8988T (cell line): Measurements from ENCODE around the gene NRXN3.

Source experiments
- DNase-seq: peaks from one replicate; pipeline ENCODE4 v3.0.0; 2011

NRXN3 gene

GRCh38 chr14:78598046-78598920 is 428.1 kb downstream of the NRXN3 start:
- peak; percentile 23 for DNase-seq

- DNase-seq, result no peak
Observed at GRCh38 chr14:78605025-78605762, 435.0 kb downstream of the NRXN3 start.

DNA sequence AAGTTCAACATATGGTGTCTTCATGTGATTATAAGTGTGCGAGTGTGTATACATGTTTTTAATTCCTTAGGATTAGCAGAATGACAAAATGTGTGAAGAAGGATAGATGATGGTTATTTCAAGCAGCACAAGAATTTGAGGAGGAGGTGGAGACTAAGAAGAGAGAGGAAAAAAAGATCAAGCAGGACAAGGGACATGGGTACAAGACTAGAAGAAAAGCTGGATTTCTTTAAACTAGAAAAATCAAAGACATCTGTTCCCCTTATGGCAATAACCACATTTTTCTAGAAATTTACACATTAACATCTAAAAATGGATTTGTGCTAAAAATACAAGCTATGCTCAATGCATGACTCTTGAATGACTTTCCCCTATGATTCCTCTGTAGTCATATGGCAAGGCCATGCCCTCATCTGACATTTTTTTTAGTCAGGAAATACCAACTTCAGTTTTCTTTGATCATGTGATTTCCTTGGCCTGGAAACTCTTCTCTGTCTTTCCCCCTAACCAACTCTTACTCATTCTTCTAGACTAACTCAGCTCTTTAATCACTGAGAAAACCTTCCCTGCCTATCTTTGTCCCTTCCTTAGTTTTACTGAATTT is 435.8 kb downstream of the NRXN3 start:
- no peak for DNase-seq

GRCh38 chr14:78608998-78609787 is 439.0 kb downstream of the NRXN3 start:
- DNase-seq, result no peak

GRCh38 chr14:78610994-78611393 is 440.8 kb downstream of the NRXN3 start:
- DNase-seq, result no peak

- no peak for DNase-seq
Observed at GRCh38 chr14:78611796-78612571, 441.8 kb downstream of the NRXN3 start.

DNA sequence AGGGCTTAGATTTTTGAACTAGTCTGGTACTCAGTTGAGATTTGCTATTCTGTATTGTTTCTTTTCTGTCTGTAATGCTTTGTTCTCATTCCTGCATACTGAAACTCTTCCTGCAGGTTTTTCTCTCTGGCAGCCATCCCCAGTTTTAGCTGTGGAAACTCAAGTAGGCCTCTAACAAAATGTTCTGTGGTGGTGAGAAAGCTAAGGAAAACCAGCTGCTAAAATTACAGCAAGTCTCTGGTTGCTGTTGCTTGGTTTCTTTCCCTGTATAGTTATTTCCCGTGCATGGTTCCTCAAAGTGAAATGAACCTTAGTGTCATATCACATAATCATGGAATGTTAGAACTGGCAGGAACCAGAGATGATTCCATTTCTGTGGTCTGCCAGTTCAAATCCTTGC is 442.5 kb downstream of the NRXN3 start:
- DNase-seq, result no peak

DNA sequence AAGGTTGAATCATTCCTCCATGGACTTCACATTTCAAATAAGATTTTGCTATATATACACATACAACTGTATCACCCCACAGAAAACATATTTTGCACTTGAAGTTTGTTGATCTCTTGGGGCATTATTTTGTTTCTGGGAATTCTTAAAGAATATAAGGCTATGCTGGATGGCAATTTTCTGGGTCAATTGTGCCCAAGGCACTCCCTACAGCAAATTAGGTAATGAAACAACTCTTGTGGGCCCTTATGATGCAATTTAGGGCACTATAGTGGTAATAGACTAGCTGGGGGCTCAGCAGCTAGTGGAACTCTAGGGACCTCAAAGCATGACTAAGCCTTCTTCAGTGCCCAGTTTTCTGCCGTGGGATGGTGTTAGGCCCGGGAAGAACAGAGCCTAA is 444.4 kb downstream of the NRXN3 start:
- no peak for DNase-seq

GRCh38 chr14:78617735-78618134 is 447.6 kb downstream of the NRXN3 start:
- DNase-seq, result no peak

DNA sequence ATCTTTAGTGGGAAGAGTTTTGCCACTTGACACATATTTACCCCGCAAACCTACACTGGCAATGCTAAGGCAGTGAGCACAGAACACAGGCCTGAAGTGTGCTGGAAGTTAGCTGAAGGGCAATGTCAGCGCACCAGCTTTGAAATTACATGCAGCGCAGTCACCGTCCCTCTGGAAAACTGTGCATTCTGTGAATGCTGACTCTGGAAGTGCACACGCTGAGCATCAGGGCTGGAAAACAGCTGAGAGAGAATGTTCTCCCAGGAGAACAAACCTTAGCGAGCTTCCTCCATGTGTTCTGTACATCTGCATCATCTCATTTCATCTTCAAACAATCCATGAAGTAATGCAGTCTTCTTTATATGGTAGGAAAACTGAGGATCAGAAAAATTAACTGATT is 448.2 kb downstream of the NRXN3 start:
- DNase-seq, result no peak

GRCh38 chr14:78627114-78627513 is 456.9 kb downstream of the NRXN3 start:
- no peak for DNase-seq

DNA sequence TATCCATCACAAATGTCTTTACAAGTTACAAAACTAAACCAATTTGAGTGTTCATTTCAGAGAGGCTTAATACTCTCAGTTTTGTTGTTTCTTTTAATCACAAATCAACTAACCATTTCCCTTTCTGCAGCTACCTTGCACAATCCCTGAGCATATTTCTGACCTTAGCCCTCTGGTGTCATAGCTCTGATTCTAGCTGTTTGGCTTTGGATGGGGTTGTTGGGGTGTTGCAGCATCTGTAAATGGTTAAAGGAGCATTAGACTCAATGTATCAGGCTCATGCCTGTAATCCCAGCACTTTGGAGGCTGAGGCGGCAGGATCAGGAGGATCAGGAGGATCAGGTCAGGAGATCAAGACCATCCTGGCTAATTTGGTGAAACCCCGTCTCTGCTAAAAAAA is 461.4 kb downstream of the NRXN3 start:
- no peak for DNase-seq

GRCh38 chr14:78633752-78634151 is 463.6 kb downstream of the NRXN3 start:
- no peak for DNase-seq

- DNase-seq, result no peak
Observed at GRCh38 chr14:78637489-78637888, 467.3 kb downstream of the NRXN3 start.

- DNase-seq, result no peak
Observed at GRCh38 chr14:78637908-78638475, 467.8 kb downstream of the NRXN3 start.

DNA sequence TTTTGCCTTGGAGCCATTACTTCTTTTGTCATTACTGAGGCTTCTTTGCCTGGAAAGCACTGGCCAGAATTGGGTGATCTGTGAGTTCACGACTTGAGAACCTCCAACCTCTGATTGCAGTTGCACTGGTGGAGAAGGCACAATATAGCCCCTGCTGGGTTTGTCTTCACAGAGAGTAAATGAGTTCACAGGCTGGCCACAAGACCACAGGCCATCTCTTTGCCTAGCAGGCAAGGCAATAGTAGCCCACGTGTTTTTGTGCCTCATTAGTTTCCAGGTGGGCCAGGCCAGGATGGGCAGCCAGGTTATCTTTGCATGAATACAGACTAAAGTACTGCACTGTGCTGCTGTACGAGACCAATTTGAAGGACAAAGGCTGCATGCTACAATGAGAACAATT is 468.8 kb downstream of the NRXN3 start:
- DNase-seq, result no peak

DNA sequence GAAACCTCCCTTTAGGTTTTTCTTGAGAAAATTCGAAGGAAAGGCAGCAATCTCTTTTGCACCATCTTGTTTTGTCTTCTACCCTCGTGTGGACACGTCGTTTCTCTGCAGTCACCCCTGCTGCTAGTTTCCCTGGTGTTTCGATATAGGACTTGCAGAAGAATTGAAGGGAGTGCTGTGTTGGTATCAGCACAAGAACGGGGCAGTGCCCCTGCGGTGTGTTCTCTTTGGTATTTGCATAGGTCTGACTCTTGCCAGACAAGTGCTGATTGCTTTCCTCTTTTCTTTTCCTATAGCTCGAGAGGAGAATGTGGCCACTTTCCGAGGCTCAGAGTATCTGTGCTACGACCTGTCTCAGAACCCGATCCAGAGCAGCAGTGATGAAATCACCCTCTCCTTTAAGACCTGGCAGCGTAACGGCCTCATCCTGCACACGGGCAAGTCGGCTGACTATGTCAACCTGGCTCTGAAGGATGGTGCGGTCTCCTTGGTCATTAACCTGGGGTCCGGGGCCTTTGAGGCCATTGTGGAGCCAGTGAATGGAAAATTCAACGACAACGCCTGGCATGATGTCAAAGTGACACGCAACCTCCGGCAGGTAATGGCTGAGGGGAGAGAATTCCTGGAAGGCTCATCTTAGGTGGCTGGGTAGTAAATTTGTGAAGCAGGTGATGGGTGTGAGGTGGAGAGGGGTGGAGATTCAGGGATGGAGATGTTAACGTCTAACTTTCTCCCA is 474.8 kb downstream of the NRXN3 start:
- no peak for DNase-seq

- no peak for DNase-seq
Observed at GRCh38 chr14:78652727-78653126, 482.6 kb downstream of the NRXN3 start.

DNA sequence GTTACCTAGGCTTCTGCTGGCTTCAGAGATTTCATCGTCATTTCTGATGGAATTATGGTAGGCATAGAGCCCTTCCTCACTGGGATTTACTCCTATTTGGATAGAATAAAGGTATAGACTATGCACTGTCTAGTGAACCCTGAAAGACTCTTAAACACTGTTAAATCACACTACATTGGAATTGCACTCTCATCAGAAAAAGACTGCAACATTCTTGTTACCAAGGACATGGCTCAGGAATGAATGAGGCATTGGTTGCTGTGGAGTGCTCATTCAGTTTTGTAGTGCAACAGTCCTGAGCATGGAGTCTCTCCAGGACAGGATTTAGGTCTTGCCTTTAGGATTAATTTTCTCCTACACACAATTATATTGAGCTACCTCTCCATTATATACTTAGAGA is 483.0 kb downstream of the NRXN3 start:
- no peak for DNase-seq

GRCh38 chr14:78657451-78657850 is 487.3 kb downstream of the NRXN3 start:
- DNase-seq, result no peak

- no peak for DNase-seq
Observed at GRCh38 chr14:78664841-78665240, 494.7 kb downstream of the NRXN3 start.
